Keratinocyte (primary cell): ENCODE data around the gene LARGE1. TPM values are rescaled to one million over a fixed set of nuclear protein-coding genes. Genes with fewer than 3 reads are reported as not detected.

ENCODE experiments used
- DNase-seq: peaks from one replicate; pipeline ENCODE4 v3.0.0-alpha.2; 2011; ENCODE audit warnings: low read depth, missing footprints, low spot score
- FAIRE-seq: peaks from 2 replicates; lab custom pipeline; 2011; peaks lifted over from hg19 to GRCh38; lab: Jason Lieb, UNC
- H2AFZ ChIP-seq: 2 replicates; pipeline ENCODE4 v1.6.0; 2012; ENCODE audit warnings: low read length, control low read depth, inconsistent platforms; ENCODE audit not compliant: control insufficient read depth
- H3K27ac ChIP-seq: 2 replicates; pipeline ENCODE4 v1.5.1; 2011; ENCODE audit warnings: low read length; ENCODE audit not compliant: control insufficient read depth, insufficient read depth
- H3K27me3 ChIP-seq: 3 replicates; pipeline ENCODE4 v1.6.0; 2011; ENCODE audit warnings: low read length; ENCODE audit not compliant: control insufficient read depth, insufficient read depth; ENCODE audit errors: extremely low read depth
- H3K36me3 ChIP-seq, 2 experiments: 2 replicates in 1 of 2; 3 replicates in 1 of 2; pipeline ENCODE4 v1.5.1; 2011; ENCODE audit warnings: low read length in 2 of 2, mild to moderate bottlenecking in 1 of 2; ENCODE audit not compliant: control insufficient read depth in 2 of 2, insufficient read depth in 2 of 2; ENCODE audit errors: extremely low read depth in 1 of 2
- H3K4me1 ChIP-seq: 3 replicates; pipeline ENCODE4 v1.5.1; 2011; ENCODE audit warnings: low read length; ENCODE audit not compliant: control insufficient read depth, insufficient read depth; ENCODE audit errors: extremely low read depth
- H3K4me2 ChIP-seq: 3 replicates; pipeline ENCODE4 v1.6.0; 2011; ENCODE audit warnings: low read depth, low read length; ENCODE audit not compliant: control insufficient read depth, insufficient read depth; ENCODE audit errors: extremely low read depth
- H3K4me3 ChIP-seq, 3 experiments: fragments of 200-600 bp in 1 of 3; sonication (generic) in 1 of 3; 2 replicates in 2 of 3; 3 replicates in 1 of 3; pipeline ENCODE4 v1.5.1; 2011 to 2016; ENCODE audit warnings: low read length in 3 of 3, mild to moderate bottlenecking in 3 of 3, control low read depth in 2 of 3, inconsistent platforms in 1 of 3, low read depth in 1 of 3, mixed read lengths in 1 of 3, mixed run types in 1 of 3, moderate library complexity in 1 of 3; ENCODE audit not compliant: control insufficient read depth in 2 of 3, insufficient read depth in 2 of 3; ENCODE audit errors: extremely low read depth in 1 of 3
- H3K79me2 ChIP-seq: 2 replicates; pipeline ENCODE4 v1.6.0; 2012; ENCODE audit warnings: low read length; ENCODE audit not compliant: control insufficient read depth, insufficient read depth
- H3K9ac ChIP-seq: 3 replicates; pipeline ENCODE4 v1.6.0; 2011; ENCODE audit warnings: low read length; ENCODE audit not compliant: control insufficient read depth, insufficient read depth; ENCODE audit errors: extremely low read depth
- H3K9me1 ChIP-seq: 3 replicates; pipeline ENCODE4 v1.6.0; 2011; ENCODE audit warnings: low read length; ENCODE audit not compliant: control insufficient read depth, insufficient read depth; ENCODE audit errors: extremely low read depth
- H3K9me3 ChIP-seq: 2 replicates; pipeline ENCODE4 v1.5.1; 2012; ENCODE audit warnings: low read depth, low read length; ENCODE audit not compliant: control insufficient read depth
- H4K20me1 ChIP-seq: 3 replicates; pipeline ENCODE4 v1.6.0; 2011; ENCODE audit warnings: low read length; ENCODE audit not compliant: control insufficient read depth, insufficient read depth; ENCODE audit errors: extremely low read depth
- EZH2 ChIP-seq: IDR thresholded peaks from one replicate; pipeline ENCODE4 v1.6.1; 2012; ENCODE audit warnings: inconsistent platforms, mild to moderate bottlenecking, low read length, moderate library complexity
- dilution Hi-C: fragments of 300-500 bp; cut with MboI; formaldehyde crosslinking; loops from one replicate; pipeline ENCODE4 v1.7.0; 2020; ENCODE audit warnings: low sequenced_read_pairs; ENCODE audit not compliant: extremely low pct_ligation_motif_present
- polyA plus RNA-seq, 5 experiments: library from polyadenylated mRNA; depleted of rRNA in 3 of 5; stranded (reverse) in 3 of 5; stranded (forward) in 1 of 5; unstranded in 1 of 5; fragments of >200 nt; gene quantifications; 1 replicate in 1 of 5; 2 replicates in 3 of 5; 3 replicates in 1 of 5; pipeline versions ENCODE4 v1.2.1 to v1.2.3, GENCODE V29; 2011 to 2012; ENCODE audit warnings: missing spikeins in 2 of 5, low read depth in 1 of 5, low replicate concordance in 1 of 5
- TF ChIP-seq, protein P1 (sequence below), 3 experiments: IDR thresholded peaks in 1 of 3; conservative IDR thresholded peaks in 1 of 3; optimal IDR thresholded peaks in 1 of 3; 2 replicates in 2 of 3; 3 replicates in 1 of 3; pipeline versions ENCODE3 to v1.5.1; 2011; ENCODE audit warnings: low read length in 3 of 3, mild to moderate bottlenecking in 3 of 3, moderate library complexity in 2 of 3, control low read depth in 1 of 3, inconsistent platforms in 1 of 3; ENCODE audit not compliant: insufficient read depth in 2 of 3; ENCODE audit errors: extremely low read depth in 1 of 3

Gene LARGE1
- polyA plus RNA-seq, 1 donor (not counting 4 experiments of a cell fraction or from before 2014, with no cell fraction given): 4.5 TPM

DNA sequence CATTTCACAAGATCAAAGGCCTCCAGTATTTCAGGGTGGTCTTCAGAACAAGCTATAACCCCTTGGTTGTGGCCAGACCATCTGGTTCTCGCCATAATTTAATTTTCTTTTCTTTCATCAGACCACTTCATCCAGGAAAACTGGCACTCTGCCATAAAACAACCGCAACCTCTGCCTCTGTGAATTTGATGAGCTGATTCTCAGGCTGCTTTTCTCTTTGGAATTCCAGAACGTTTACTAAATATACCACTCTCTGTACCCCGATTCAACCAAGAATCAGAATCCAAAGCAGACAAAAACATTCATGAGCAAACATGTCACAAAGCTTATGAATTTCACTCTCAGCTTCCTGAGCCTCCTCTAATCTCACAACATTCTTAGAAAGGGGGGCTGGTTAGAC lies 530.3 kb downstream of the LARGE1 start:
- no peaks in the 10 kb centered on the region for H4K20me1 ChIP-seq
- H3K9me1 ChIP-seq: no peaks in the 10 kb centered on the region
- no peaks in the 10 kb centered on the region for H3K79me2 ChIP-seq
- H3K27me3 ChIP-seq: no peaks in the 10 kb centered on the region
- H3K9ac ChIP-seq: no peak overlapping the region
- no peak overlapping the region for H3K4me3 ChIP-seq
- no peak overlapping the region for H3K27ac ChIP-seq
- dilution Hi-C loops: no loop called here
- no peaks in the 10 kb centered on the region for H3K9me3 ChIP-seq
- TF ChIP-seq, protein P1, sequence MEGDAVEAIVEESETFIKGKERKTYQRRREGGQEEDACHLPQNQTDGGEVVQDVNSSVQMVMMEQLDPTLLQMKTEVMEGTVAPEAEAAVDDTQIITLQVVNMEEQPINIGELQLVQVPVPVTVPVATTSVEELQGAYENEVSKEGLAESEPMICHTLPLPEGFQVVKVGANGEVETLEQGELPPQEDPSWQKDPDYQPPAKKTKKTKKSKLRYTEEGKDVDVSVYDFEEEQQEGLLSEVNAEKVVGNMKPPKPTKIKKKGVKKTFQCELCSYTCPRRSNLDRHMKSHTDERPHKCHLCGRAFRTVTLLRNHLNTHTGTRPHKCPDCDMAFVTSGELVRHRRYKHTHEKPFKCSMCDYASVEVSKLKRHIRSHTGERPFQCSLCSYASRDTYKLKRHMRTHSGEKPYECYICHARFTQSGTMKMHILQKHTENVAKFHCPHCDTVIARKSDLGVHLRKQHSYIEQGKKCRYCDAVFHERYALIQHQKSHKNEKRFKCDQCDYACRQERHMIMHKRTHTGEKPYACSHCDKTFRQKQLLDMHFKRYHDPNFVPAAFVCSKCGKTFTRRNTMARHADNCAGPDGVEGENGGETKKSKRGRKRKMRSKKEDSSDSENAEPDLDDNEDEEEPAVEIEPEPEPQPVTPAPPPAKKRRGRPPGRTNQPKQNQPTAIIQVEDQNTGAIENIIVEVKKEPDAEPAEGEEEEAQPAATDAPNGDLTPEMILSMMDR (optimal IDR thresholded peaks at IDR 0.05 in 1 of 3, IDR thresholded peaks at IDR 0.05 in 1 of 3, conservative IDR thresholded peaks at IDR 0.05 in 1 of 3; ENCODE audit: extremely low read depth in 1 of 3, insufficient read depth in 2 of 3, low read length in 3 of 3): no peak
- no peak for TF ChIP-seq EZH2
- no peak overlapping the region for H2AFZ ChIP-seq
- no peak overlapping the region for H3K4me2 ChIP-seq
- no peaks in the 10 kb centered on the region for H3K4me1 ChIP-seq
- DNase-seq (no peak), FAIRE-seq (no peak)
- H3K36me3 ChIP-seq: no peaks in the 10 kb centered on the region

DNA sequence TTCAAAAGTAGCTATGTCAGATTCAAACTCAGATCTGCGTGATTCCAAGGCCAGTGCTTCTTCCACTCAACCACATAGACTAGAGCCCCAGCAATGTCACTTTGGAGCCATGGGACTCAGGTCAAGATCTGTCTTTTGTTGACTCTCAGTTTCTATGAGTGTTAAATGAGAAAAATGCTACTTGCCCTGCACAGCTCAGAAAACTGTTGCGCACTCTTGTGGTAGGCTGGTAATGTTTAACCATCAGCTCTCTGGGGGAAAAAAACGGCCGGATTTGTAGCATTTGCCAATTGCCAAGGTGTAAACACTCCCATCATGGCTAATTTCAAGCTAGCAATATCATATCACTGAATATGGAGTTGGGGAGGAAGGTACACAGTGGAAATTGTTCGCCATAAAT lies 534.0 kb downstream of the LARGE1 start:
- no peak overlapping the region for H3K4me3 ChIP-seq
- dilution Hi-C loops: no loop called here
- no peaks in the 10 kb centered on the region for H3K9me1 ChIP-seq
- no peak overlapping the region for H3K9ac ChIP-seq
- H4K20me1 ChIP-seq: no peaks in the 10 kb centered on the region
- no peak for DNase-seq
- H3K4me1 ChIP-seq: peaks cover 8% of the 10 kb centered on the region
- H3K9me3 ChIP-seq: no peaks in the 10 kb centered on the region
- no peaks in the 10 kb centered on the region for H3K79me2 ChIP-seq
- H3K27ac ChIP-seq: no peak overlapping the region
- FAIRE-seq: no peak
- no peak overlapping the region for H2AFZ ChIP-seq
- H3K4me2 ChIP-seq: no peak overlapping the region
- no peaks in the 10 kb centered on the region for H3K36me3 ChIP-seq
- no peaks in the 10 kb centered on the region for H3K27me3 ChIP-seq
- TF ChIP-seq EZH2: no peak

DNA sequence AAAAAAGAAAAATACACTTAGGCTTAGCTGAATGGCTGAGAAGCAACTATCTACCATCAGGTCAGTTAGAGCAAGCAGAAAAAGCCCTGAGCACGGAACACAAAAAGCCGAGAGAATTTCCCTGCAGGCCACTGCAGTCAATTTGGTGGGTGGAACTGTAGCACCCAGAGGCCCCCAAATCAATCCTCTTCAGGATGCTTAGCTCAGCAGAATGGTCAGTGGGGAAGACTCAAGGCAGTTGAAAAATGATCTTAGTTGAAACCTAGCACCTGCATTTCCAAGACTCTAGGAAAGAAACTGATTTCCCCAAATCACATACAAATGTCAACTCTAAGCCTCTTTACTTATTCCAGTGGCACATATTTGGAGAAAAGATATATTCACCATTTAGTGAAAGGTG lies 534.7 kb downstream of the LARGE1 start:
- no peaks in the 10 kb centered on the region for H3K36me3 ChIP-seq
- H3K4me2 ChIP-seq: no peak overlapping the region
- DNase-seq: no peak
- H3K9ac ChIP-seq: no peak overlapping the region
- H3K9me3 ChIP-seq: no peaks in the 10 kb centered on the region
- no peak overlapping the region for H3K27ac ChIP-seq
- no peak for TF ChIP-seq EZH2
- TF ChIP-seq, protein P1 (optimal IDR thresholded peaks at IDR 0.05 in 1 of 3, IDR thresholded peaks at IDR 0.05 in 1 of 3, conservative IDR thresholded peaks at IDR 0.05 in 1 of 3; ENCODE audit: extremely low read depth in 1 of 3, insufficient read depth in 2 of 3, low read length in 3 of 3): no peak
- H3K4me3 ChIP-seq: no peak overlapping the region
- H3K79me2 ChIP-seq: no peaks in the 10 kb centered on the region
- no peak overlapping the region for H2AFZ ChIP-seq
- no peaks in the 10 kb centered on the region for H4K20me1 ChIP-seq
- no peaks in the 10 kb centered on the region for H3K27me3 ChIP-seq
- dilution Hi-C loops: no loop called here
- peaks cover 12% of the 10 kb centered on the region for H3K4me1 ChIP-seq
- H3K9me1 ChIP-seq: no peaks in the 10 kb centered on the region
- FAIRE-seq: no peak
